Activated CD8-positive, alpha-beta memory T cell treated with anti-CD3 and anti-CD28 coated beads, Interleukin-2, amount 10 ng/mL, durations not matched to agents 7 days and 5 days (primary cell): ENCODE measurements around the gene ARSB. TPM values are rescaled to one million over a fixed set of nuclear protein-coding genes. Genes with fewer than 3 reads are reported as not detected.
"Not testable (repeated sequence)": the region's sequence is repeated elsewhere in the genome, so short reads cannot be mapped to it uniquely, and the experiment has no call there.

Experiments
- ATAC-seq: fragments of 150-1000 bp; cut with Tn5 transposase; one replicate; pipeline ENCODE4 v1.10.0; 2021; ENCODE audit warnings: moderate library complexity
- CTCF ChIA-PET: fragments of 350-600 bp; sonication (Branson Sonifier 250); formaldehyde crosslinking; loops from one replicate; lab custom pipeline; 2021; ENCODE audit warnings: antibody characterized with exemption; lab: Charles Lee
- DNase-seq: peaks from one replicate; pipeline ENCODE4 v3.0.0-alpha.2; 2020
- H3K27ac Mint-ChIP-seq: one replicate; pipeline ENCODE4 v1.8.0; 2021; ENCODE audit warnings: mild to moderate bottlenecking, mixed read lengths
- H3K27me3 Mint-ChIP-seq: one replicate; pipeline ENCODE4 v1.8.0; 2021; ENCODE audit warnings: mixed read lengths
- H3K36me3 Mint-ChIP-seq: one replicate; pipeline ENCODE4 v1.8.0; 2021; ENCODE audit warnings: mild to moderate bottlenecking, mixed read lengths
- H3K4me1 Mint-ChIP-seq: one replicate; pipeline ENCODE4 v1.8.0; 2021; ENCODE audit warnings: mixed read lengths
- H3K4me3 Mint-ChIP-seq: one replicate; pipeline ENCODE4 v1.8.0; 2021; ENCODE audit warnings: mild to moderate bottlenecking, moderate library complexity, mixed read lengths
- H3K9me3 Mint-ChIP-seq: one replicate; pipeline ENCODE4 v1.8.0; 2022; ENCODE audit warnings: low read depth, mixed read lengths
- total RNA-seq, 2 experiments: library from RNA; stranded (reverse); gene quantifications; one replicate each; pipeline ENCODE4 v1.2.3, GENCODE V29; 2021

Gene ARSB
- total RNA-seq, 2 experiments from 2014 or later: 12.3 to 13.0 TPM

GRCh38 chr5:78778538-78778937 is 206.6 kb downstream of the ARSB start:
- no peak for ATAC-seq
- peaks cover 5% of the 10 kb centered on the region for H3K4me1 Mint-ChIP-seq
- DNase-seq: no peak
- peaks cover 20% of the 10 kb centered on the region for H3K36me3 Mint-ChIP-seq
- H3K27me3 Mint-ChIP-seq: no peaks in the 10 kb centered on the region
- H3K27ac Mint-ChIP-seq: no peak overlapping the region
- no peaks in the 10 kb centered on the region for H3K9me3 Mint-ChIP-seq
- no peak overlapping the region for H3K4me3 Mint-ChIP-seq
- CTCF ChIA-PET: no interaction called here

DNA sequence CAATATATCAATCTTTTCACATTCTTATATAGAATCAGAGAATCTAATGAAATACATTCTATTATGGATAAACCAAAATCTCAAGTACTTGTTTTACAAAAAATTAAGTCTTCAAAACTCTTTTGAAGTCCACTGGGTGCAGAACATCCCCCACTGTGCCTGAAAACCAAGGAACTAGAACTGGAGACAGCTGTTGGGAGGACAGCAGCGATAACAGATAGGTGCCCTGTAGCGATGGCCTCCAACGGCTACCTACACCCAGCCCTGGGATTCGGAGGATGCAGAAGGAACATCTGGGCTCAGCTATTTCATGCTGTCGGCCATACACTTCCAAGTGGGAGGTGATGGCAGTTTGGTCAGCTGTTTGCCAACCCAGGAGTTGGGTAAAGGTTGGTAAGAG is 207.2 kb downstream of the ARSB start:
- H3K27ac Mint-ChIP-seq: no peak overlapping the region
- no peaks in the 10 kb centered on the region for H3K27me3 Mint-ChIP-seq
- DNase-seq: no peak
- no peak overlapping the region for H3K4me3 Mint-ChIP-seq
- peaks cover 16% of the 10 kb centered on the region for H3K36me3 Mint-ChIP-seq
- CTCF ChIA-PET: no interaction called here
- H3K9me3 Mint-ChIP-seq: no peaks in the 10 kb centered on the region
- no peak for ATAC-seq
- no peaks in the 10 kb centered on the region for H3K4me1 Mint-ChIP-seq

GRCh38 chr5:78776637-78777036 is 208.5 kb downstream of the ARSB start:
- CTCF ChIA-PET: no interaction called here
- Mint-ChIP-seq H3K4me1 (peaks cover 3% of the 10 kb centered on the region), H3K9me3 (no peaks in the 10 kb centered on the region), H3K36me3 (peaks cover 15% of the 10 kb centered on the region), H3K27ac (no peak overlapping the region), H3K4me3 (no peak overlapping the region), H3K27me3 (no peaks in the 10 kb centered on the region)
- DNase-seq: no peak
- ATAC-seq: no peak

GRCh38 chr5:78773655-78774054 is 211.5 kb downstream of the ARSB start:
- ATAC-seq (no peak), DNase-seq (no peak)
- H3K9me3 Mint-ChIP-seq: no peaks in the 10 kb centered on the region
- peaks cover 2% of the 10 kb centered on the region for H3K36me3 Mint-ChIP-seq
- H3K4me1 Mint-ChIP-seq: peaks cover 5% of the 10 kb centered on the region
- no peak overlapping the region for H3K4me3 Mint-ChIP-seq
- peaks cover 3% of the 10 kb centered on the region for H3K27me3 Mint-ChIP-seq
- CTCF ChIA-PET: no interaction called here
- H3K27ac Mint-ChIP-seq: no peak overlapping the region

DNA sequence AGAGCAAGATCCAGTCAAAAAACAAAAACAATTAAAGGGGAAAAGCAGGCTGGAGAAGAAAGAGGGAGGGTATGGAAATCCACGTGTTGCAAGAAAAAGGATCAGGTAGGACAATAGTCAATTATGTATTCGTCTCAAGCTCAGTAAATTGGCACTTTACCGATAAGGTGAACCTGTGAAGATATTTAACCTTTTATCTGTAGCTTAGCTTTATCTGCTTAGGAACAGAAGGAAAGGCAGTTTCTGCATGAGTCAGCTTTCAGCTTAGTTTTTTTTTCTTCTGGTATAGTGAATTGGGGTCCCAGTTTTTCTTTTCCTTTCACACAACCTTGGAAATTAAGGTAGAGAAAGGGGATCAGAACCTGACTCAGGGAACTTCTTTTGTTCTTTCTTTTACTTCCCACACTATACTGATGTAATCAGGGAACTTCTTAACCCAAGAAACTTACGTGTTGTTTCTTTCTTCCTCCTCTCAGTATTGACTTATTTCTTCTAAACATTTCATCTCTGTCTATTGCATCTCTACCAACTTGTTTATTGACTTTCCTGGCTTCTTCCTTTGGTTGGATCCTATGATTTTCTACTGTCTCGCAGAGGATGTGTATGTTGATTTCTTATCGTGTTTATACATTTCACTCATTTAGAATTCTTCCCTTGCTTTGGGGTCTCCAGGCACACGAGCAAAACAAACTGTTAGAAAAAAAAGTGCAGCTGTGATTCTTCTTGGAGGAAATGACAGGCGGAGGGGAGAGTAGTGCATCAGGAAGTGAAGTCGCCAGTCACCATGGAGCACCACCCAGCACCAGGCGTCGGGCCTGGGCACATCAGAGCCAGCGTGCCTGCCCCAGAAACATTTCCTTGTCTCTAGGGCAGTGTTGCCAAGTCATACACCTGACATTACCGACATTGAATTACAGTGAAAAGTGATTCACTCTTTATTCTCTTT is 213.6 kb downstream of the ARSB start:
- Mint-ChIP-seq H3K36me3 (peaks cover 2% of the 10 kb centered on the region), H3K27me3 (peaks cover 3% of the 10 kb centered on the region), H3K27ac (no peak overlapping the region), H3K9me3 (no peaks in the 10 kb centered on the region), H3K4me1 (peaks cover 5% of the 10 kb centered on the region), H3K4me3 (no peak overlapping the region)
- DNase-seq: no peak
- CTCF ChIA-PET: no interaction called here
- no peak for ATAC-seq

DNA sequence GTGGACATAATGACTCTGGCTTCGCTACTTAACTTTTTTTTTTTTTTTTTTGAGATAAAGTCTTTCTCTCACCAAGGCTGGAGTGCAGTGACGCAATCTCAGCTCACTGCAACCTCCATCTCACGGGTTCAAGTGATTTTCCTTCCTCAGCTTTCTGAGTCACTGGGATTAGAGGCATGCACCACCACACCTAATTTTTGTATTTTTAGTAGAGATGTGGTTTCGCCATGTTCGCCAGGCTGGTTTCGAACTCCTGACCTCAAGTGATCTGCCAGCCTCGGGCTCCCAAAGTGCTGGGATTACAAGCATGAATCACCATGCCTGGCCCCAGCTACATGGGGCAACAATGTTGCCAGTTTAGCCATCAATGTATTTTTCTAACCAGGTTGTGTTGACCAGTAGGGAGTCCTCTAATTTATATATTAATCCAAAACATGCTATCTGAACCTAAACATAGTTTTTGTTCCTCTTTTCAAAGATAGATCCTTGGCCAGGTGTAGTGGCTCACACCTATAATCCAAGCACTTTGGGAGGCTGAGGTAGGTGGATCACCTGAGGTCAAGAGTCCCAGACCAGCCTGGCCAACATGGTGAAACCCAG is 216.2 kb downstream of the ARSB start:
- no peak for DNase-seq
- no peak overlapping the region for H3K27ac Mint-ChIP-seq
- no peaks in the 10 kb centered on the region for H3K36me3 Mint-ChIP-seq
- H3K9me3 Mint-ChIP-seq: no peaks in the 10 kb centered on the region
- CTCF ChIA-PET: no interaction called here
- no peak for ATAC-seq
- H3K27me3 Mint-ChIP-seq: peaks cover 3% of the 10 kb centered on the region
- peaks cover 5% of the 10 kb centered on the region for H3K4me1 Mint-ChIP-seq
- no peak overlapping the region for H3K4me3 Mint-ChIP-seq

DNA sequence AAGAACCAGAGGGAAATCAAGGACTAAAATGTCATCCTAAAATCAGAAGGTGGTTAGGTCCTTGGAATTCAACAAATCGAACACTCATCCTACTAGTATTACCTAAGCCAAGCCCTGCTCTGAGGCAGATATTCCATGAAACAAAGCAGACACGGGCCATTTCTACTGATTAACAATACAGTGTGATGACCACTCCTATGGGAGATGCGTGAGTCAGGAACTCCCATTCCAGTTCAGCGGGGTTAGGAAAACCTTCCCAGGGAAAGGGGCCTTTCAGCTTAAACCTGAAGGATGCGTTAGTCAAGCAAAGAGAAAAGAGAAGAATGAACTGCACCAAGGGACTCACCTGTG is 218.7 kb downstream of the ARSB start:
- ATAC-seq: no peak
- Mint-ChIP-seq H3K9me3 (no peaks in the 10 kb centered on the region), H3K4me3 (no peak overlapping the region), H3K4me1 (no peaks in the 10 kb centered on the region), H3K36me3 (no peaks in the 10 kb centered on the region), H3K27me3 (peaks cover 3% of the 10 kb centered on the region), H3K27ac (no peak overlapping the region)
- DNase-seq: no peak
- CTCF ChIA-PET: no interaction called here

- Mint-ChIP-seq H3K4me1 (no peaks in the 10 kb centered on the region), H3K27me3 (peaks cover 3% of the 10 kb centered on the region), H3K4me3 (no peak overlapping the region), H3K36me3 (no peaks in the 10 kb centered on the region), H3K9me3 (no peaks in the 10 kb centered on the region), H3K27ac (no peak overlapping the region)
- DNase-seq (no peak), ATAC-seq (no peak)
- CTCF ChIA-PET: no interaction called here
These were observed 219.2 kb downstream of the ARSB start for GRCh38 chr5:78765756-78766411.

DNA sequence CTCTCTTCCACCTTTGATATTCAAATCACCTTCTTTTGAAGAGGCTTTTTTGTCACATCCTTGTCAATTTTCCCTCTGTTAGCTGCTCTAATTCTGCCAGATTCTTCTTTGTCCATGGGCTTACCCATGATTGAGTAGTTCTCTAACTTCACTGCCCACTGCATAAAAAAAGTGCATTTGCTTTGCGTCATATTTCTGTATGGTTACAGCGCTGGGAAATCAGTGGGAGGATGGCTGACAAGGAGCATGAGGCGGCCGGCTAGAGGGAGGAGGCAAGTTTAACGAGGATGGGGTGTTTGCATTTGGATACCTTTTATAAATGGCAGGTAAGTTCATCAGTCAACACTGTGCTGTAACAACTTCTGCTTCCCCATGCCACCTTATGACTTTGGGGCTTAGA is 220.0 kb downstream of the ARSB start:
- Mint-ChIP-seq H3K9me3 (no peaks in the 10 kb centered on the region), H3K4me1 (no peaks in the 10 kb centered on the region), H3K4me3 (no peak overlapping the region), H3K27ac (no peak overlapping the region), H3K27me3 (peaks cover 3% of the 10 kb centered on the region), H3K36me3 (no peaks in the 10 kb centered on the region)
- CTCF ChIA-PET: no interaction called here
- ATAC-seq (no peak), DNase-seq (no peak)

GRCh38 chr5:78763659-78764189 is 221.4 kb downstream of the ARSB start:
- no peak for DNase-seq
- no peaks in the 10 kb centered on the region for H3K36me3 Mint-ChIP-seq
- ATAC-seq: no peak
- no peak overlapping the region for H3K4me3 Mint-ChIP-seq
- no peaks in the 10 kb centered on the region for H3K27me3 Mint-ChIP-seq
- H3K9me3 Mint-ChIP-seq: no peaks in the 10 kb centered on the region
- H3K27ac Mint-ChIP-seq: no peak overlapping the region
- CTCF ChIA-PET: no interaction called here
- peaks cover under 1% of the 10 kb centered on the region for H3K4me1 Mint-ChIP-seq

GRCh38 chr5:78762743-78763142 is 222.4 kb downstream of the ARSB start:
- H3K36me3 Mint-ChIP-seq, DNase-seq, H3K9me3 Mint-ChIP-seq, H3K27me3 Mint-ChIP-seq, H3K4me3 Mint-ChIP-seq, CTCF ChIA-PET, H3K27ac Mint-ChIP-seq, ATAC-seq: not testable (repeated sequence)
- H3K4me1 Mint-ChIP-seq: peaks cover 10% of the 10 kb centered on the region

DNA sequence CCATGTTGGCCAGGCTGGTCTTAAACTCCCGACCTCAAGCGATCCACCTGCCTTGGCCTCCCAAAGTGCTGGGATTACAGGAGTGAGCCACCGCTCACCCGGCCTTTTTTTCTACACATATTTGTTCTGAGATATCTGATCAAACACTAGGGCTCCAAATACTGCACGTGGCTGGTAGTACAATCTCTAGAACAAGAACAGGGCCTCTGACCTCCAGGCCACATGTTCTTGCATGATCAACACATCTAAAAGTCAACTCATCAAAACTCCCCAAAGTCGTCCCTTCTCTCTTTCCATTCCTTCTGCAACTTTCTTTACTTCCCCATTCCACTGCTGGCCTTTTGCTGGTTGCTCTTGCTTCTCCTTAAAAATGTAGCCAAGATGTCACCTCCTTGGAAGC is 223.3 kb downstream of the ARSB start:
- CTCF ChIA-PET: no interaction called here
- no peak overlapping the region for H3K27ac Mint-ChIP-seq
- ATAC-seq (no peak), DNase-seq (no peak)
- H3K9me3 Mint-ChIP-seq: no peaks in the 10 kb centered on the region
- H3K4me3 Mint-ChIP-seq: no peak overlapping the region
- no peaks in the 10 kb centered on the region for H3K36me3 Mint-ChIP-seq
- peaks cover 19% of the 10 kb centered on the region for H3K4me1 Mint-ChIP-seq
- H3K27me3 Mint-ChIP-seq: no peaks in the 10 kb centered on the region

- Mint-ChIP-seq H3K4me1 (peaks cover 20% of the 10 kb centered on the region), H3K27ac (no peak overlapping the region), H3K27me3 (peaks cover 3% of the 10 kb centered on the region), H3K4me3 (no peak overlapping the region), H3K9me3 (no peaks in the 10 kb centered on the region), H3K36me3 (no peaks in the 10 kb centered on the region)
- CTCF ChIA-PET: no interaction called here
- DNase-seq: no peak
- no peak for ATAC-seq
These were observed 224.3 kb downstream of the ARSB start for GRCh38 chr5:78760770-78761169.
